SJSA1 (cell line): ENCODE results near the gene CYS1. TPM values are rescaled to one million over a fixed set of nuclear protein-coding genes. Genes with fewer than 3 reads are reported as not detected.
A peak's percentile ranks its signal among the peaks of the same experiment; 100 is the strongest.

Experiments used
- DNase-seq, 2 experiments: peaks; one replicate each; pipeline ENCODE4 v3.0.0-alpha.2; 2015 to 2020; ENCODE audit warnings: low spot score in 2 of 2, low read depth in 1 of 2
- H3K27ac ChIP-seq: fragments of 250-450 bp; sonication (Bioruptor Pico); 2 replicates; pipeline ENCODE4 v1.5.1; 2020; ENCODE audit warnings: mild to moderate bottlenecking, moderate library complexity
- H3K27me3 ChIP-seq: fragments of 250-450 bp; sonication (Bioruptor Pico); replicated peaks from 2 replicates; pipeline ENCODE4 v1.5.1; 2020; ENCODE audit warnings: mild to moderate bottlenecking, moderate library complexity
- H3K36me3 ChIP-seq: fragments of 250-450 bp; sonication (Bioruptor Pico); 2 replicates; pipeline ENCODE4 v1.5.1; 2020; ENCODE audit warnings: mild to moderate bottlenecking
- H3K4me1 ChIP-seq: fragments of 250-450 bp; sonication (Bioruptor Pico); replicated peaks from 2 replicates; pipeline ENCODE4 v1.6.1; 2021; ENCODE audit warnings: mild to moderate bottlenecking
- H3K4me3 ChIP-seq: fragments of 250-450 bp; sonication (Bioruptor Pico); 2 replicates; pipeline ENCODE4 v1.5.1; 2020; ENCODE audit warnings: mild to moderate bottlenecking
- H3K9me3 ChIP-seq: fragments of 250-450 bp; sonication (Bioruptor Pico); replicated peaks from 2 replicates; pipeline ENCODE4 v1.5.1; 2020; ENCODE audit warnings: mild to moderate bottlenecking
- total RNA-seq: library from RNA; depleted of rRNA; stranded (reverse); fragments of >200 nt; shearing (Covaris generic); gene quantifications from 2 replicates; pipeline ENCODE4 v1.2.3, GENCODE V29; 2014; rRNA removed

Gene CYS1, protein sequence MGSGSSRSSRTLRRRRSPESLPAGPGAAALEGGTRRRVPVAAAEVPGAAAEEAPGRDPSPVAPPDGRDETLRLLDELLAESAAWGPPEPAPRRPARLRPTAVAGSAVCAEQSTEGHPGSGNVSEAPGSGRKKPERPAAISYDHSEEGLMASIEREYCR
- 13.7 and 21.3 TPM in 2 replicates for total RNA-seq

DNA sequence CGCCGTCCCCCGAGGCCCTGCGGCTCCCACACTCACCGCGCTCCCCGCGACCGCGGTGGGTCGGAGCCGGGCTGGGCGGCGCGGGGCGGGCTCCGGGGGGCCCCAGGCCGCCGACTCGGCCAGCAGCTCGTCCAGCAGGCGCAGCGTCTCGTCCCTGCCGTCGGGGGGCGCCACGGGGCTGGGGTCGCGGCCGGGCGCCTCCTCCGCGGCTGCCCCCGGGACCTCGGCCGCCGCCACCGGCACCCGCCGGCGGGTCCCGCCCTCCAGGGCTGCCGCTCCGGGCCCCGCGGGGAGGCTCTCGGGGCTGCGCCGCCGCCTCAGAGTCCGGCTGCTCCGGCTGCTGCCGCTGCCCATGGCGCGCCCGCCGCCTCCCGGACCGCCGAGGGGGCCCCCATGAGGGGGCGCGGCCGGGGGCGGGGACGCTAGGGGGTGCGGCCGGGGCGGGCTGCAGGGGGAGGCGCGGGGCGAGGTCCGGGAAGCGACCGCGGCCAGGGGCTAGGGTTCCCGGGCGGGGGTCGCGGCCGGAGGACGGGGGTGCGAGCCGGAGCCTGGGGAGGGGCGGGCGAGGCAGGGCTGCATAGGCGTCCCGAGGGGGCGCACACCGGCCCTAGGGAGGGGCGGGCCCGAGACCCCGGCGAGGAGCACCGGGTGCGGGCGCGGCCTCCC, at the start of gene CYS1:
TSS of gene CYS1 (minus strand) at position 542 of the 666 bp plus-strand sequence. CDS start at position 354, 188 bp downstream.
- Histone ChIP-seq H3K27me3 (0 out of 2 replicates have a peak, but pooled peaks cover 4% of the 10 kb centered on the region), H3K27ac (peak within 1 kb of the TSS; percentile 71), H3K4me3 (peak within 1 kb of the TSS; percentile 86), H3K4me1 (peaks cover 32% of the 10 kb centered on the region), H3K36me3 (peaks cover 3% of the 10 kb centered on the region; the same call in 1 of the 2 replicates), H3K9me3 (no peaks in the 10 kb centered on the region)
- peak in 1 of 2 experiments; percentile 55 for DNase-seq

DNA sequence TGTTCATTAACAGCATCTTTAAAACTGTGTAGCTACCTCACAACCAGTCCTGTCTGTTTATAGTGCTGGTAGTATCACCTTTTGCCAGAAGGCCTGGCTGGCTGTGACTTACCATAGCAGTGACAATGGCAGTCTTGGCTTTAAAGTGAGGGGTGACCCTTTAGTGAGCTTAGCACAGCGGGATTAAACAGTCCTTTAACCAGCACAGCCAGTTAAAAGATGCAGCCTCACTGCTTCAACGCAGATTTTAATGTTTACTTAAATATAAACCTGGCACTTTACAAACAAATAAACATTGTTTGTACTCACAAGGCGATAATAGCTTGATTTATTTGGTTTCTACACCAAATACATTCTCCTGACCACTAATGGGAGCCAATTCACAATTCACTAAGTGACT, 49.3 kb upstream of the CYS1 start:
- no peak for DNase-seq
- Histone ChIP-seq H3K4me1 (peaks cover 42% of the 10 kb centered on the region), H3K27ac (no peak overlapping the region), H3K27me3 (no peaks in the 10 kb centered on the region), H3K36me3 (peaks cover 96% of the 10 kb centered on the region), H3K4me3 (no peak overlapping the region), H3K9me3 (no peaks in the 10 kb centered on the region)

- Histone ChIP-seq H3K27me3 (no peaks in the 10 kb centered on the region), H3K4me1 (peaks cover 44% of the 10 kb centered on the region), H3K27ac (no peak overlapping the region), H3K36me3 (peaks cover 99% of the 10 kb centered on the region), H3K4me3 (no peak overlapping the region), H3K9me3 (no peaks in the 10 kb centered on the region)
- no peak for DNase-seq
Measured at GRCh38 chr2:10128420-10128819, 48.2 kb upstream of the CYS1 start.

GRCh38 chr2:10126632-10127026, 46.4 kb upstream of the CYS1 start:
- Histone ChIP-seq H3K4me3 (no peak overlapping the region), H3K36me3 (peaks cover 96% of the 10 kb centered on the region), H3K27me3 (no peaks in the 10 kb centered on the region), H3K9me3 (no peaks in the 10 kb centered on the region), H3K4me1 (peaks cover 35% of the 10 kb centered on the region), H3K27ac (no peak overlapping the region)
- no peak for DNase-seq

- Histone ChIP-seq H3K4me1 (peaks cover 41% of the 10 kb centered on the region), H3K36me3 (peaks cover 91% of the 10 kb centered on the region), H3K27ac (no peak overlapping the region), H3K9me3 (no peaks in the 10 kb centered on the region), H3K27me3 (no peaks in the 10 kb centered on the region), H3K4me3 (no peak overlapping the region)
- DNase-seq, result no peak
Measured at GRCh38 chr2:10125842-10126631, 45.8 kb upstream of the CYS1 start.

DNA sequence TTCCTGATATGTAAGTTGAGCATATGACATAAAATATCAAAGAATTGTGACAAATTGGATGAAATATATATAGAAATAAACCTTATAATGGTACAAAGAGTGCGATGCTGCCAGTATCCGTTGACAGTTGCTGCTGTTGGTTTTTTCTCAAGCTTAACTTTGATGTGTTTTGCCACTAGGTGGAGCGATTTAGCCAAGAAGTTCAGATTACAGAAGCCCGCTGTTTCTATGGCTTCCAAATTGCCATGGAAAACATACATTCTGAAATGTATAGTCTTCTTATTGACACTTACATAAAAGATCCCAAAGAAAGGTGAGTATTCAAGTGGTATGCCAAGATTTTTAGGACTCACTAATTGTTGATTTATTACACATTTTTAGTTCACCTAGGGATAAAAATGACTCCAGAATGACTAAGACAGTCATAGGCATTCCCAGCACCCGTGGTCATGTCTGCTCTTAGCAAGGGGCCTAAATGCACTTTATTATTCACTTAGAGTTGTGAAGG, 44.4 kb upstream of the CYS1 start:
- H3K27ac ChIP-seq, result peak overlapping the region; percentile 11
- peak in 1 of 2 experiments; percentile 64 for DNase-seq
- H3K27me3 ChIP-seq, result no peaks in the 10 kb centered on the region
- H3K36me3 ChIP-seq, result peaks cover 76% of the 10 kb centered on the region
- H3K4me3 ChIP-seq, result peak overlapping the region; percentile 79
- no peaks in the 10 kb centered on the region for H3K9me3 ChIP-seq
- peaks cover 50% of the 10 kb centered on the region for H3K4me1 ChIP-seq

DNA sequence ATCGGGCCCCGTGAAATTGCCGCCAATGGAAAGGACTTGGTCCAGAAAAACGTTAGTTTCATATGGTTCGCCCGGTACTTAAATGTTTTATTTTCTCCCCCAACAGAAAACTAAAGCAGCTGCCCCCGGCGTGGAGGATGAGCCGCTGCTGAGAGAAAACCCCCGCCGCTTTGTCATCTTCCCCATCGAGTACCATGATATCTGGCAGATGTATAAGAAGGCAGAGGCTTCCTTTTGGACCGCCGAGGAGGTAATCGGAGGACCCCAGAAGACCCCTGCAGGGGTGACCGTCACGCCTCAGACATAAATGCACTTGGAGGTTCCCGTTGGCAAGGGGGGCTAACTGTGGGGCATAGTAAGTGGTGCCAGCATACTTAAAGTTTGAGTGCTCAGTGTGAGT, 43.1 kb upstream of the CYS1 start:
- no peaks in the 10 kb centered on the region for H3K27me3 ChIP-seq
- DNase-seq, result peak in 1 of 2 experiments; percentile 38
- H3K27ac ChIP-seq, result peak overlapping the region; percentile 98
- H3K36me3 ChIP-seq, result peaks cover 63% of the 10 kb centered on the region
- H3K4me1 ChIP-seq, result peaks cover 48% of the 10 kb centered on the region
- H3K4me3 ChIP-seq, result peak overlapping the region; percentile 79
- H3K9me3 ChIP-seq, result no peaks in the 10 kb centered on the region

GRCh38 chr2:10122500-10123280, 42.5 kb upstream of the CYS1 start, which contains the start of gene RRM2:
Gene RRM2 (plus strand): TSS chr2:10122739. CDS start chr2:10122799, 60 bp downstream.
- Histone ChIP-seq H3K9me3 (no peaks in the 10 kb centered on the region), H3K4me1 (peaks cover 51% of the 10 kb centered on the region), H3K27me3 (no peaks in the 10 kb centered on the region), H3K36me3 (peaks cover 57% of the 10 kb centered on the region), H3K27ac (peak within 1 kb of the TSS; percentile 98), H3K4me3 (peak within 1 kb of the TSS; percentile 79)
- peak; percentile 94 to 98 for DNase-seq

DNA sequence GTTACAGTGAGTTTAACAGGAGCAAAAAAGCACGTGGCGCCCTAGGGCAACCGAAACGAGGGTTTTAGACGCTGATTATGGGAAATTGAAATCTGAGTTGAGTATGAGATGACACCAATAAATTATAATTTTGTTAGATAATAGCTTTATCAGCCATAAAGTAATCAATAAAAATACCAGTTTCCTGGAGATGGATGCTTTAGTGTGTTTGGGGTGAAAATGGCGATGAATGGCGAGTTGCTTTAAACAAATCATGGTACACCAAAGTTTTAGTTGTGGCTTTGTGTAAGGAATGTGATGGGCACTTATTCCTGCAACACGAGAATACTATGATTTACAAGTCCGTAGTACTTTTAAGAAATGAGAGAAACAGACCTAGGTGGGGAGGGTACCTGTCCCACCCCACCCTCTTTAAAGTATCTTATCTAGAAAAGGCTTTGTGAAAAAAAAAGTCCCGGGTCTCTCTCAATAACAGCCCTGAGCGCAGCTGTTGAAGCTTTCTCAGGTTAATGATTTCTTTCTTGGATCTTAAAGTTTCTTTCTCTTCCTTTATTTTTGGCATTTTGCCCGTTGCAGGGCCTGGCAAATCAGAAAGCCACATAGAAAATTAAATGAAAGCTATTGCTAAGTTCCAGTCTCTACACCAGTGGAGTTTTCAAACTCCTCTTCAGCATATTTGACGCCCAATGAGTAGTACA, 40.8 kb upstream of the CYS1 start:
- peak overlapping the region; percentile 98 for H3K27ac ChIP-seq
- H3K9me3 ChIP-seq, result no peaks in the 10 kb centered on the region
- peaks cover 41% of the 10 kb centered on the region for H3K36me3 ChIP-seq
- peaks cover 54% of the 10 kb centered on the region for H3K4me1 ChIP-seq
- H3K27me3 ChIP-seq, result no peaks in the 10 kb centered on the region
- peak in 1 of 2 experiments; percentile 68 for DNase-seq
- H3K4me3 ChIP-seq, result peak overlapping the region; percentile 79

DNA sequence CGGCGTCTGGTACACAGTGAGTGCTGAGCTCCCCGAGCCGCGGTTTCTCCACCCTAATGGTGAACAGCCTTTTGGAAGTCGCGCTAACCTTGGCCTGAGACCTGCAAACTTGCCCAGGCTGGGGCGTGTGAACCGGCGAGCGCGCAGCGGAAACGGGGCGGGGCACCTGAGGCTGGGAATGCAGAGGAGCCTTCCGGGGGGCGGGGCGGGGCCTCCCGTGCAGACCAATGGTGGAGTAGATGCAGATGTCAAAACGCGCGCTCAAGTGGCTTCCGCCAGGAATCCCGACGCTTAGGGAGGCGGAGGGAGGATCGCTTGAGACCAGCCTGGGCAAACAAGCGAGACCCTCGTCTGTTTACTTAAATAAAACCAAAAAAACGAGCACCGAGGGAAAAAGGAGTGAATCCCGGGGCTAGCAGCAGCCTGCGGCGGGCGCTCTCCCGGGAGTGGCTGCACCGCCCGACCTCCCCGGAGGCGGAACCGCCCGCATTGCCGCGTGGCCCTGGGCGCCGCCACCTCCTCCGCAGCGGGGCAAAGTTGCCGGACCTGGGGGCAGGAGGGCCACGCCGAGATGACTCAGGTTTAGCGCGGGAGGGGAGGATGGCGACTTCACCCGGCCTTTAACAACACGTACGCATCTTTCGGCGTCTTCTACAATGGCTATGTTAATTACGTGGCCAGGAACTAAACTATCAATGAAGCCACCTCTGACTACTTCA, 40.1 kb upstream of the CYS1 start:
- DNase-seq, result peak; percentile 97 to 98
- H3K4me1 ChIP-seq, result peaks cover 50% of the 10 kb centered on the region
- H3K27ac ChIP-seq, result peak overlapping the region; percentile 98
- no peaks in the 10 kb centered on the region for H3K9me3 ChIP-seq
- H3K27me3 ChIP-seq, result no peaks in the 10 kb centered on the region
- H3K36me3 ChIP-seq, result peaks cover 35% of the 10 kb centered on the region
- peak overlapping the region; percentile 79 for H3K4me3 ChIP-seq

DNA sequence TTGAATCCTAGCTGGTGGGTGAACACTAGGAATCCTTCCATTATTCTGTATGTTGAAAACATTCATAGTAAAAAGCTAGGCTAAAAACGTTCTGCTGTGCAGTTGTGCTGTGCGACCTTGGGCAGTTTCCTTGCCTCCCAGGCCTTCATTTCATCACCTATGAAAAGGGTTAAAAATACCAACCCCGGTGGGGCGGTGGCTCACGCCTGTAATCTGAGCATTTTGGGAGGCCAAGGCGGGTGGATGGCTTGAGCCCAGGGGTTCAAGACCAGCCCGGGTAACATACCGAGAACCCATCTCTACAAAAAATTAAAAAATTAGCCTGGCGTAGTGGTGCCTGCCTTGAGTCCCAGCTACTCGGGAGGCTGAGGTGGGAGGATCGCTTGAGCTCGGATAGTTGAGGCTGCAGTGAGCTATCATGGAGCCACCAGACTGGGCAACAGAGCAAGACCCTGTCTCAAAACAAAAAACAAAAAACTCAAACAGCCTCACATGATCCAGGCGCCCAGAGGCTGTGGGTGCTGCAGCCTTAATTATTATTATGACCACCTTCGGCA, 39.5 kb upstream of the CYS1 start:
- H3K27me3 ChIP-seq, result no peaks in the 10 kb centered on the region
- H3K4me3 ChIP-seq, result peak overlapping the region; percentile 79
- no peaks in the 10 kb centered on the region for H3K9me3 ChIP-seq
- DNase-seq, result no peak
- H3K27ac ChIP-seq, result peak overlapping the region; percentile 98
- peaks cover 28% of the 10 kb centered on the region for H3K36me3 ChIP-seq
- H3K4me1 ChIP-seq, result peaks cover 44% of the 10 kb centered on the region

DNA sequence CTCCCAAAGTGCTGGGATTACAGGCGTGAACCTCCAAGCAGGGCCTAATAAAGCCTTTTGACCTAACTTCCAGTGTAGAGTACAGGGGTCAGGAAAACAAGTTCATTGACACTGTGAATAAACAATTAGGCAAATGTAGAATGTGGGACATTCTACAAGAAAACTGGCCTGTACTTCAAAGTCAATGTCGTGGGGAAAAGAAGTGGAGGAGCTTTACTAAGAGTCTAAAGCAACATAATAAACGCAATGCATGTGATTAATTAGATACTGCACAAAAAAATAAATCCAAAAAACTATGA, 38.8 kb upstream of the CYS1 start:
- Histone ChIP-seq H3K36me3 (peaks cover 21% of the 10 kb centered on the region), H3K4me1 (peaks cover 37% of the 10 kb centered on the region), H3K27ac (no peak overlapping the region), H3K9me3 (no peaks in the 10 kb centered on the region), H3K27me3 (no peaks in the 10 kb centered on the region), H3K4me3 (no peak overlapping the region)
- DNase-seq, result no peak
